ENCODE data around the gene ALCAM.

Gene ALCAM

GRCh38 chr3:105463620-105464019 is 96.9 kb downstream of the ALCAM start:
- TF ChIP-seq CTCF (conservative IDR thresholded peaks at IDR 0.05; ENCODE audit: low read depth) = no peak
- H3K27ac ChIP-seq = no peak overlapping the region
- DNase-seq (ENCODE audit: low spot score) = no peak
- POLR2A ChIA-PET (ENCODE audit: low non-redundant PET) = no interaction called here
- CTCF ChIA-PET = interaction anchor here (0.8 kb wide), 1 partner anchor 16 kb away, joined by 3 read pairs; no protein-coding TSS in a partner anchor

GRCh38 chr3:105465251-105465853 is 98.6 kb downstream of the ALCAM start:
- no peak overlapping the region for H3K27ac ChIP-seq
- POLR2A ChIA-PET (ENCODE audit: low non-redundant PET) = no interaction called here
- CTCF ChIA-PET = interaction anchor here (0.6 kb wide), 1 partner anchor 53 kb away, joined by 4 read pairs; no protein-coding TSS in a partner anchor

GRCh38 chr3:105466072-105466471 is 99.4 kb downstream of the ALCAM start:
- no peak for TF ChIP-seq CTCF (conservative IDR thresholded peaks at IDR 0.05; ENCODE audit: low read depth)
- ChIA-PET CTCF (no interaction called here), POLR2A (ENCODE audit: low non-redundant PET) (no interaction called here)
- no peak overlapping the region for H3K27ac ChIP-seq
- DNase-seq (ENCODE audit: low spot score) = no peak

More at GRCh38 chr3:105465251-105465853, 98.6 kb downstream of the ALCAM start:
- no peak for TF ChIP-seq CTCF (conservative IDR thresholded peaks at IDR 0.05; ENCODE audit: low read depth)
- no peak for DNase-seq (ENCODE audit: low spot score)

GRCh38 chr3:105466495-105467404 is 100.0 kb downstream of the ALCAM start:
- H3K27ac ChIP-seq = no peak overlapping the region
- POLR2A ChIA-PET (ENCODE audit: low non-redundant PET) = no interaction called here
- DNase-seq (ENCODE audit: low spot score) = no peak
- no peak for TF ChIP-seq CTCF (conservative IDR thresholded peaks at IDR 0.05; ENCODE audit: low read depth)
- CTCF ChIA-PET = no interaction called here

- ChIA-PET CTCF (no interaction called here), POLR2A (ENCODE audit: low non-redundant PET) (no interaction called here)
- no peak for DNase-seq (ENCODE audit: low spot score)
Observed at GRCh38 chr3:105470851-105471250, 104.1 kb downstream of the ALCAM start.

More at GRCh38 chr3:105470851-105471250, 104.1 kb downstream of the ALCAM start:
- no peak overlapping the region for H3K27ac ChIP-seq
- TF ChIP-seq CTCF (conservative IDR thresholded peaks at IDR 0.05; ENCODE audit: low read depth) = no peak

Measured in RWPE1 (cell line).